Liver (tissue), 9 donors: ENCODE data around the gene PDE1C. TPM values are rescaled to one million over a fixed set of nuclear protein-coding genes. Genes with fewer than 3 reads are reported as not detected.

ENCODE experiments used
- DNase-seq: peaks from one replicate; pipeline ENCODE4 v3.0.0-alpha.2; 2017; ENCODE audit warnings: low spot score
- H3K27ac ChIP-seq, 2 donors: one replicate each; pipeline ENCODE4 v1.7.0; 2013; ENCODE audit warnings: inconsistent platforms in 2 of 2, low read length in 2 of 2, control low read depth in 1 of 2, low read depth in 1 of 2, mild to moderate bottlenecking in 1 of 2
- H3K27me3 ChIP-seq, 4 donors: one replicate each; pipeline versions ENCODE4 v1.6.1 to v1.7.0; 2013; ENCODE audit warnings: low read length in 3 of 4, inconsistent platforms in 1 of 4, mild to moderate bottlenecking in 1 of 4, moderate library complexity in 1 of 4; ENCODE audit not compliant: control insufficient read depth in 4 of 4, insufficient read depth in 4 of 4
- H3K36me3 ChIP-seq, 4 donors: one replicate each; pipeline versions ENCODE4 v1.6.1 to v1.7.0; 2013; ENCODE audit warnings: low read length in 3 of 4, mild to moderate bottlenecking in 3 of 4, low read depth in 1 of 4, moderate library complexity in 1 of 4; ENCODE audit not compliant: control insufficient read depth in 4 of 4, insufficient read depth in 3 of 4
- H3K4me1 ChIP-seq, 4 donors: one replicate each; pipeline versions ENCODE4 v1.6.1 to v1.7.0; 2013; ENCODE audit warnings: low read length in 3 of 4, mild to moderate bottlenecking in 3 of 4, moderate library complexity in 1 of 4; ENCODE audit not compliant: control insufficient read depth in 4 of 4, insufficient read depth in 4 of 4
- H3K4me3 ChIP-seq, 3 donors: one replicate each; pipeline versions ENCODE4 v1.6.1 to v1.7.0; 2013; ENCODE audit warnings: low read length in 3 of 3, control low read depth in 1 of 3, low read depth in 1 of 3, mild to moderate bottlenecking in 1 of 3
- H3K9ac ChIP-seq, 2 donors: one replicate each; pipeline ENCODE4 v1.7.0; 2013; ENCODE audit warnings: low read length in 2 of 2, mild to moderate bottlenecking in 2 of 2, moderate library complexity in 2 of 2, control low read depth in 1 of 2, low read depth in 1 of 2
- H3K9me3 ChIP-seq, 4 donors: one replicate each; pipeline versions ENCODE4 v1.6.1 to v1.7.0; 2013; ENCODE audit warnings: low read length in 3 of 4; ENCODE audit not compliant: control insufficient read depth in 4 of 4
- EGR1 ChIP-seq, 2 donors: IDR thresholded peaks; 2 replicates each; pipeline ENCODE4 v1.6.1; 2016 to 2018; ENCODE audit warnings: antibody characterized with exemption in 2 of 2, low read depth in 2 of 2
- FOXA1 ChIP-seq: IDR thresholded peaks from 2 replicates; pipeline ENCODE4 v1.6.1; 2016; ENCODE audit warnings: antibody characterized with exemption
- HNF4A ChIP-seq, 2 donors: conservative IDR thresholded peaks; 2 replicates each; pipeline ENCODE4 v1.6.1; 2016; ENCODE audit warnings: antibody characterized with exemption in 2 of 2, mild to moderate bottlenecking in 2 of 2
- HNF4G ChIP-seq: IDR thresholded peaks from 2 replicates; pipeline ENCODE4 v1.6.1; 2016; ENCODE audit warnings: antibody characterized with exemption
- JUND ChIP-seq, 2 donors: IDR thresholded peaks; 2 replicates each; pipeline ENCODE4 v1.6.1; 2016; ENCODE audit warnings: antibody characterized with exemption in 2 of 2
- NR2F2 ChIP-seq: IDR thresholded peaks from 2 replicates; pipeline ENCODE4 v1.6.1; 2016; ENCODE audit warnings: antibody characterized with exemption
- RAD21 ChIP-seq, 2 donors: IDR thresholded peaks; 2 replicates each; pipeline ENCODE4 v1.6.1; 2016; ENCODE audit warnings: antibody characterized with exemption in 2 of 2, mild to moderate bottlenecking in 2 of 2
- SP1 ChIP-seq: IDR thresholded peaks from 2 replicates; pipeline ENCODE4 v1.6.1; 2018; ENCODE audit warnings: antibody characterized with exemption, mild to moderate bottlenecking
- TAF1 ChIP-seq: conservative IDR thresholded peaks from 2 replicates; pipeline ENCODE4 v1.6.1; 2016; ENCODE audit warnings: antibody characterized with exemption, mild to moderate bottlenecking
- YY1 ChIP-seq: IDR thresholded peaks from 2 replicates; pipeline ENCODE4 v1.6.1; 2016; ENCODE audit warnings: antibody characterized with exemption, mild to moderate bottlenecking
- WGBS: extraction: QIAGEN DNeasy Blood & Tissue Kit; methylation state at CpG from one replicate; pipeline ENCODE4 v1.1.7; 2013; 5-methylcytosine and 5-hydroxymethylcytosine counted together
- polyA plus RNA-seq, 2 donors: library from polyadenylated mRNA; stranded (reverse) in 1 of 2; unstranded in 1 of 2; fragments of 200-250 nt in 1 of 2; fragments of >200 nt in 1 of 2; fragmentation: Nextera tagmentation in 1 of 2; extraction: Ambion mirVana in 1 of 2; gene quantifications; one replicate each; pipeline versions ENCODE4 v1.2.1 to v1.2.3, GENCODE V29; 2013 to 2015
- total RNA-seq, 2 donors: library from RNA; depleted of rRNA; stranded (reverse); fragments of >200 nt; gene quantifications; one replicate each; pipeline ENCODE4 v1.2.3, GENCODE V29; 2014
- TF ChIP-seq, protein P1 (sequence below): IDR thresholded peaks from 2 replicates; pipeline ENCODE4 v1.6.1; 2016; ENCODE audit warnings: antibody characterized with exemption, mild to moderate bottlenecking
- TF ChIP-seq, protein P2 (sequence below): IDR thresholded peaks from 2 replicates; pipeline ENCODE4 v1.6.1; 2016; ENCODE audit warnings: antibody characterized with exemption
- TF ChIP-seq, protein P3 (sequence below): IDR thresholded peaks from 2 replicates; pipeline ENCODE4 v1.6.1; 2016; ENCODE audit warnings: antibody characterized with exemption
- TF ChIP-seq, protein P4 (sequence below): IDR thresholded peaks from 2 replicates; pipeline ENCODE4 v1.6.1; 2016; ENCODE audit warnings: antibody characterized with exemption
- TF ChIP-seq, protein P5 (sequence below): fragments of 150-350 bp; IDR thresholded peaks from 2 replicates; pipeline ENCODE4 v1.5.1; 2017; ENCODE audit warnings: improper control_type of control experiment, low read depth, low read length; ENCODE audit not compliant: missing input control
- donor health status: healthy.
- donor health status: healthy.
- donor health status: healthy.
- donor health status: healthy.
- donor health status: healthy.

Gene PDE1C
- total and polyA plus RNA-seq, 4 donors = 0.05 to 0.92 (median 0.47) TPM; not detected in 1

DNA sequence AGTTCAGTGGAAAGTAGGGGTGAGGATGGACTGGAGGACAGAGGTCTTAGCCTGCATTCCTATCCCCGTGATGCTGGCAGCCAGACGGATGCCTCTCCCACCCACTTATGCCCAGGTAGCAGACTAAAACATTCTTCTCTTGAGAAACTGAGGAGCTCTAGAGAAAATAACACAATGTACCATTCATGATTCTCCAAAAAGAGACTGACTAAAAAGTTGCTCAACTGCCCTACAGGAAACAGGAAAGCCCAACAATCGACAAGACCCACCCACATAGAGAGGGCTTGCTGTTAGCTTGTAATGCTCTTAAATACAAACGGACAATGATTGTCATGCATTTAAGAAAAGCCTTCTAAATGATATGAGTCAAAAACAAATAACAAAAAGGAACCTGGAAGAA, 33.2 kb upstream of the PDE1C start (continued):
- TF ChIP-seq, protein P1, sequence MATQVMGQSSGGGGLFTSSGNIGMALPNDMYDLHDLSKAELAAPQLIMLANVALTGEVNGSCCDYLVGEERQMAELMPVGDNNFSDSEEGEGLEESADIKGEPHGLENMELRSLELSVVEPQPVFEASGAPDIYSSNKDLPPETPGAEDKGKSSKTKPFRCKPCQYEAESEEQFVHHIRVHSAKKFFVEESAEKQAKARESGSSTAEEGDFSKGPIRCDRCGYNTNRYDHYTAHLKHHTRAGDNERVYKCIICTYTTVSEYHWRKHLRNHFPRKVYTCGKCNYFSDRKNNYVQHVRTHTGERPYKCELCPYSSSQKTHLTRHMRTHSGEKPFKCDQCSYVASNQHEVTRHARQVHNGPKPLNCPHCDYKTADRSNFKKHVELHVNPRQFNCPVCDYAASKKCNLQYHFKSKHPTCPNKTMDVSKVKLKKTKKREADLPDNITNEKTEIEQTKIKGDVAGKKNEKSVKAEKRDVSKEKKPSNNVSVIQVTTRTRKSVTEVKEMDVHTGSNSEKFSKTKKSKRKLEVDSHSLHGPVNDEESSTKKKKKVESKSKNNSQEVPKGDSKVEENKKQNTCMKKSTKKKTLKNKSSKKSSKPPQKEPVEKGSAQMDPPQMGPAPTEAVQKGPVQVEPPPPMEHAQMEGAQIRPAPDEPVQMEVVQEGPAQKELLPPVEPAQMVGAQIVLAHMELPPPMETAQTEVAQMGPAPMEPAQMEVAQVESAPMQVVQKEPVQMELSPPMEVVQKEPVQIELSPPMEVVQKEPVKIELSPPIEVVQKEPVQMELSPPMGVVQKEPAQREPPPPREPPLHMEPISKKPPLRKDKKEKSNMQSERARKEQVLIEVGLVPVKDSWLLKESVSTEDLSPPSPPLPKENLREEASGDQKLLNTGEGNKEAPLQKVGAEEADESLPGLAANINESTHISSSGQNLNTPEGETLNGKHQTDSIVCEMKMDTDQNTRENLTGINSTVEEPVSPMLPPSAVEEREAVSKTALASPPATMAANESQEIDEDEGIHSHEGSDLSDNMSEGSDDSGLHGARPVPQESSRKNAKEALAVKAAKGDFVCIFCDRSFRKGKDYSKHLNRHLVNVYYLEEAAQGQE = no peak
- TF ChIP-seq RAD21 (IDR thresholded peaks at IDR 0.05) = no peak
- TF ChIP-seq, protein P2, sequence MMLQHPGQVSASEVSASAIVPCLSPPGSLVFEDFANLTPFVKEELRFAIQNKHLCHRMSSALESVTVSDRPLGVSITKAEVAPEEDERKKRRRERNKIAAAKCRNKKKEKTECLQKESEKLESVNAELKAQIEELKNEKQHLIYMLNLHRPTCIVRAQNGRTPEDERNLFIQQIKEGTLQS = no peak
- no peak for TF ChIP-seq NR2F2
- no peak for TF ChIP-seq EGR1 (IDR thresholded peaks at IDR 0.05; ENCODE audit: low read depth in 2 of 2)

DNA sequence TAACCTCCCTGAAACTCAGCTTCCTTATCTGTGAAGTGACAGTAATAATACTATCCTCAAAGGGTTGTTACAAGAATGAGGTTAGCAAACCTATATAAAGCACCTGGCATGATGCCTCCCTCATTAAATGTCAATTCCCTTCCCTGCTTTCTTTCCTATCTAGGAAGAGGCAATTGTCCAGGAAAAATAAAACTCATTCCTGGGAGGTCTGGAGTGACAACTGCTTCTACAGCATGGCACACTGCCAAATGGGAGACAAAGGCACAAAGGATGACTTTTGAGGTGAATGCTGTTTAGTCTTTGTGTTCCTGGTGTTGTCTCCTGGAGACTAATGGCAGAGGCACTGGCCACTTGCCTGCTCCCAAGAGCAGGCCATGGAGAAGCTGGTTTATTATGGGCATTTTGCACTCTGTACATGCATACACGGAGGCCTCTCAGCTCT, 32.2 kb upstream of the PDE1C start:
- Histone ChIP-seq H3K4me3 (no peak overlapping the region), H3K27me3 (no peaks in the 10 kb centered on the region), H3K9ac (no peak overlapping the region), H3K9me3 (no peaks in the 10 kb centered on the region), H3K27ac (no peak overlapping the region), H3K36me3 (no peaks in the 10 kb centered on the region), H3K4me1 (no peaks in the 10 kb centered on the region)
- 78% methylated on average over 1 of the region's 1 CpG for WGBS
- DNase-seq = no peak
- TF ChIP-seq TAF1 = no peak
- TF ChIP-seq, protein P1 = no peak
- TF ChIP-seq, protein P3, sequence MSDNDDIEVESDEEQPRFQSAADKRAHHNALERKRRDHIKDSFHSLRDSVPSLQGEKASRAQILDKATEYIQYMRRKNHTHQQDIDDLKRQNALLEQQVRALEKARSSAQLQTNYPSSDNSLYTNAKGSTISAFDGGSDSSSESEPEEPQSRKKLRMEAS = no peak
- no peak for TF ChIP-seq FOXA1
- TF ChIP-seq, protein P4, sequence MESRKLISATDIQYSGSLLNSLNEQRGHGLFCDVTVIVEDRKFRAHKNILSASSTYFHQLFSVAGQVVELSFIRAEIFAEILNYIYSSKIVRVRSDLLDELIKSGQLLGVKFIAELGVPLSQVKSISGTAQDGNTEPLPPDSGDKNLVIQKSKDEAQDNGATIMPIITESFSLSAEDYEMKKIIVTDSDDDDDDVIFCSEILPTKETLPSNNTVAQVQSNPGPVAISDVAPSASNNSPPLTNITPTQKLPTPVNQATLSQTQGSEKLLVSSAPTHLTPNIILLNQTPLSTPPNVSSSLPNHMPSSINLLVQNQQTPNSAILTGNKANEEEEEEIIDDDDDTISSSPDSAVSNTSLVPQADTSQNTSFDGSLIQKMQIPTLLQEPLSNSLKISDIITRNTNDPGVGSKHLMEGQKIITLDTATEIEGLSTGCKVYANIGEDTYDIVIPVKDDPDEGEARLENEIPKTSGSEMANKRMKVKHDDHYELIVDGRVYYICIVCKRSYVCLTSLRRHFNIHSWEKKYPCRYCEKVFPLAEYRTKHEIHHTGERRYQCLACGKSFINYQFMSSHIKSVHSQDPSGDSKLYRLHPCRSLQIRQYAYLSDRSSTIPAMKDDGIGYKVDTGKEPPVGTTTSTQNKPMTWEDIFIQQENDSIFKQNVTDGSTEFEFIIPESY = no peak
- no peak for TF ChIP-seq YY1

DNA sequence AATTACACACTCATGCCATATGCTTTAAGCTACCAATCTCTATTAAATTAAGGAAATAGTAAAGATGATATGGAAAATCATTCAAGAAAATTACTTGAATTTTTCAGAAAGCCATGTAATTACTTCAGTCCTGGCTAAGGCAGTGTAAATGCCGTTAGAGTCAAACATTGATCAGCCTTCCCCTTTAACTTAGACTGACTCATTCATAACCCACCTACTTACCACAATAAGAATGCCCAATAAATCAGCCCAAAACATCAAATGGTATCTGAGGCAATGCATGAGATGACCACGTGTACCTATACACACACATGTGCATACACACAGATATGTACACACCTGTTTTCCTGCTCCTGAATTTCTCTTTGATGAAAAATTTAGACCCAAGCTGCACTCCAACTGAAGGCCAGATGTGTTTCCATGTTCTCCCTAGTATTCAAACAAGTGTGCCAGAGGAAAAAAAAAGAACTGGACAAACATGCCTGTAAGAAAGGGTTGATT, 30.2 kb upstream of the PDE1C start:
- WGBS = 83% methylated on average over 2 of the region's 2 CpGs
- no peak overlapping the region for H3K27ac ChIP-seq
- H3K4me3 ChIP-seq = no peak overlapping the region
- no peak for DNase-seq
- no peaks in the 10 kb centered on the region for H3K27me3 ChIP-seq
- H3K36me3 ChIP-seq = no peaks in the 10 kb centered on the region
- H3K9ac ChIP-seq = no peak overlapping the region
- no peaks in the 10 kb centered on the region for H3K4me1 ChIP-seq
- no peaks in the 10 kb centered on the region for H3K9me3 ChIP-seq
- TF ChIP-seq EGR1 (IDR thresholded peaks at IDR 0.05; ENCODE audit: low read depth in 2 of 2) (no peak), NR2F2 (no peak), HNF4G (no peak), FOXA1 (no peak), JUND (IDR thresholded peaks at IDR 0.05) (no peak), SP1 (no peak), HNF4A (conservative IDR thresholded peaks at IDR 0.05) (no peak), YY1 (no peak), RAD21 (IDR thresholded peaks at IDR 0.05) (no peak)
- TF ChIP-seq, protein P5, sequence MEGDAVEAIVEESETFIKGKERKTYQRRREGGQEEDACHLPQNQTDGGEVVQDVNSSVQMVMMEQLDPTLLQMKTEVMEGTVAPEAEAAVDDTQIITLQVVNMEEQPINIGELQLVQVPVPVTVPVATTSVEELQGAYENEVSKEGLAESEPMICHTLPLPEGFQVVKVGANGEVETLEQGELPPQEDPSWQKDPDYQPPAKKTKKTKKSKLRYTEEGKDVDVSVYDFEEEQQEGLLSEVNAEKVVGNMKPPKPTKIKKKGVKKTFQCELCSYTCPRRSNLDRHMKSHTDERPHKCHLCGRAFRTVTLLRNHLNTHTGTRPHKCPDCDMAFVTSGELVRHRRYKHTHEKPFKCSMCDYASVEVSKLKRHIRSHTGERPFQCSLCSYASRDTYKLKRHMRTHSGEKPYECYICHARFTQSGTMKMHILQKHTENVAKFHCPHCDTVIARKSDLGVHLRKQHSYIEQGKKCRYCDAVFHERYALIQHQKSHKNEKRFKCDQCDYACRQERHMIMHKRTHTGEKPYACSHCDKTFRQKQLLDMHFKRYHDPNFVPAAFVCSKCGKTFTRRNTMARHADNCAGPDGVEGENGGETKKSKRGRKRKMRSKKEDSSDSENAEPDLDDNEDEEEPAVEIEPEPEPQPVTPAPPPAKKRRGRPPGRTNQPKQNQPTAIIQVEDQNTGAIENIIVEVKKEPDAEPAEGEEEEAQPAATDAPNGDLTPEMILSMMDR = no peak
- TF ChIP-seq, protein P4 = no peak
- TF ChIP-seq, protein P3 = no peak
